Tibial artery (tissue), 4 donors: ENCODE results near the gene PROC.

ENCODE experiments used
- DNase-seq, 2 donors: peaks; one replicate each; pipeline ENCODE4 v3.0.0-alpha.2; 2019
- H3K27ac ChIP-seq, 2 donors: fragments of 200-600 bp; sonication (generic) in 1 of 2; 1 replicate in 1 of 2; 2 replicates in 1 of 2; pipeline ENCODE4 v1.5.1; 2018 to 2019; ENCODE audit warnings: mild to moderate bottlenecking in 1 of 2
- H3K27me3 ChIP-seq, 2 donors: fragments of 200-600 bp; sonication (generic) in 1 of 2; one replicate each; pipeline versions ENCODE4 v1.5.1 to v1.6.0; 2016 to 2019
- H3K36me3 ChIP-seq, 3 donors: fragments of 200-600 bp; sonication (generic) in 2 of 3; one replicate each; pipeline ENCODE4 v1.5.1; 2016 to 2019; ENCODE audit warnings: mild to moderate bottlenecking in 2 of 3
- H3K4me1 ChIP-seq, 4 donors: fragments of 200-600 bp; sonication (generic) in 2 of 4; 1 replicate in 3 of 4; 2 replicates in 1 of 4; pipeline ENCODE4 v1.5.1; 2016 to 2019
- H3K4me3 ChIP-seq, 2 donors: fragments of 200-600 bp; sonication (generic) in 1 of 2; 1 replicate in 1 of 2; 2 replicates in 1 of 2; pipeline ENCODE4 v1.5.1; 2018 to 2019; ENCODE audit warnings: mild to moderate bottlenecking in 2 of 2
- H3K9me3 ChIP-seq, 3 donors: fragments of 200-600 bp; sonication (generic) in 1 of 3; one replicate each; pipeline ENCODE4 v1.5.1; 2016 to 2019
- CTCF ChIP-seq, 2 experiments: fragments of 200-600 bp in 1 of 2; fragments of 450-650 bp in 1 of 2; IDR thresholded peaks; one replicate each; pipeline ENCODE4 v1.5.1; 2017 to 2019; ENCODE audit warnings: antibody characterized with exemption in 2 of 2, mild to moderate bottlenecking in 1 of 2, moderate library complexity in 1 of 2
- intact Hi-C: fragments of 100-400 bp; cut with DNase I; formaldehyde crosslinking; loops from one replicate; pipeline ENCODE4 v1.15.0; 2023; ENCODE audit warnings: low total_unique reads

The PROC gene

DNA sequence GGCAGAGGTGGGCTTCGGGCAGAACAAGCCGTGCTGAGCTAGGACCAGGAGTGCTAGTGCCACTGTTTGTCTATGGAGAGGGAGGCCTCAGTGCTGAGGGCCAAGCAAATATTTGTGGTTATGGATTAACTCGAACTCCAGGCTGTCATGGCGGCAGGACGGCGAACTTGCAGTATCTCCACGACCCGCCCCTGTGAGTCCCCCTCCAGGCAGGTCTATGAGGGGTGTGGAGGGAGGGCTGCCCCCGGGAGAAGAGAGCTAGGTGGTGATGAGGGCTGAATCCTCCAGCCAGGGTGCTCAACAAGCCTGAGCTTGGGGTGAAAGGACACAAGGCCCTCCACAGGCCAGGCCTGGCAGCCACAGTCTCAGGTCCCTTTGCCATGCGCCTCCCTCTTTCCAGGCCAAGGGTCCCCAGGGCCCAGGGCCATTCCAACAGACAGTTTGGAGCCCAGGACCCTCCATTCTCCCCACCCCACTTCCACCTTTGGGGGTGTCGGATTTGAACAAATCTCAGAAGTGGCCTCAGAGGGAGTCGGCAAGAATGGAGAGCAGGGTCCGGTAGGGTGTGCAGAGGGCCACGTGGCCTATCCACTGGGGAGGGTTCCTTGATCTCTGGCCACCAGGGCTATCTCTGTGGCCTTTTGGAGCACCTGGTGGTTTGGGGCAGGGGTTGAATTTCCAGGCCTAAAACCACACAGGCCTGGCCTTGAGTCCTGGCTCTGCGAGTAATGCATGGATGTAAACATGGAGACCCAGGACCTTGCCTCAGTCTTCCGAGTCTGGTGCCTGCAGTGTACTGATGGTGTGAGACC lies at the start of gene PROC:
PROC (plus strand) TSS at position 128 of the 812 bp plus-strand sequence. CDS start 1,516 bp downstream, outside the sequence.
- Histone ChIP-seq H3K4me1 (peaks cover 0 to 62% (median 47%) of the 10 kb centered on the region in 4 donors), H3K9me3 (no peaks in the 10 kb centered on the region), H3K27me3 (peaks cover 2 to 21% of the 10 kb centered on the region in 2 donors), H3K27ac (peak within 1 kb of the TSS in 1 of 2 donors; percentile 32), H3K36me3 (no peaks in the 10 kb centered on the region), H3K4me3 (no peak within 1 kb of the TSS)
- no peak for DNase-seq
- no peak for TF ChIP-seq CTCF (IDR thresholded peaks at IDR 0.05)
- intact Hi-C loops = loop anchor here (5.0 kb wide), 1 partner anchor 46 kb away; no protein-coding TSS in a partner anchor

DNA sequence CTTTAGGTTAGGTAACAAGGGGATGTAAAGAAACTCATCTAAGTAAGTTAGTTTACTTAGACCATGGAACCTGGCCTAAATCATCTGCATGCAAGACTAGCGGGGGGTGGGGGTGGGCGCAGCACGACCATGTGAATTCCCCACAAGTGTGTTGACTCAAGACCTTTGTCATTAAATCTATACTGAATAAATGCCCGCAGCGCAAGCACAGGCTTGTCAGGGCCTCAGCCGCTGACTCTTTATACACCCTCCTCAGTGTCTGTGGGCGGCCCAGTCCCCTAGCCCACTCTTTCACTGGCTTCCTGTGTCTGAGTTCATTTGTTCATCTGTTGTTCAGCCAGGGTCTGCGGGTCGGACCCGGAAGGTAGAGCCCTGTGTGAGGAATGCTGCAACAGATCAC lies 48.2 kb upstream of the PROC start:
- TF ChIP-seq CTCF (IDR thresholded peaks at IDR 0.05) = no peak
- Histone ChIP-seq H3K4me1 (peaks cover 0 to 39% (median 24%) of the 10 kb centered on the region in 4 donors), H3K4me3 (no peak overlapping the region), H3K36me3 (no peaks in the 10 kb centered on the region), H3K9me3 (peaks cover 0 to 9% (median 0%) of the 10 kb centered on the region in 3 donors), H3K27ac (peak overlapping the region in 1 of 2 donors; percentile 70), H3K27me3 (no peaks in the 10 kb centered on the region)
- DNase-seq = no peak
- intact Hi-C loops = loop anchor here (5.0 kb wide), 1 partner anchor 47 kb away; the partner anchor contains the start of gene PROC

GRCh38 chr2:127371037-127371436 lies 47.2 kb upstream of the PROC start:
- no peaks in the 10 kb centered on the region for H3K36me3 ChIP-seq
- peaks cover 0 to 30% (median 19%) of the 10 kb centered on the region in 4 donors for H3K4me1 ChIP-seq
- H3K27ac ChIP-seq = peak overlapping the region; percentile 52 to 70
- TF ChIP-seq CTCF (IDR thresholded peaks at IDR 0.05) = peak in 1 of 2 experiments; percentile 32
- DNase-seq = peak; percentile 75 to 90
- H3K27me3 ChIP-seq = no peaks in the 10 kb centered on the region
- intact Hi-C loops = loop anchor here (5.0 kb wide), 1 partner anchor 46 kb away; the partner anchor contains the start of gene PROC
- peaks cover 0 to 9% (median 0%) of the 10 kb centered on the region in 3 donors for H3K9me3 ChIP-seq
- no peak overlapping the region for H3K4me3 ChIP-seq

DNA sequence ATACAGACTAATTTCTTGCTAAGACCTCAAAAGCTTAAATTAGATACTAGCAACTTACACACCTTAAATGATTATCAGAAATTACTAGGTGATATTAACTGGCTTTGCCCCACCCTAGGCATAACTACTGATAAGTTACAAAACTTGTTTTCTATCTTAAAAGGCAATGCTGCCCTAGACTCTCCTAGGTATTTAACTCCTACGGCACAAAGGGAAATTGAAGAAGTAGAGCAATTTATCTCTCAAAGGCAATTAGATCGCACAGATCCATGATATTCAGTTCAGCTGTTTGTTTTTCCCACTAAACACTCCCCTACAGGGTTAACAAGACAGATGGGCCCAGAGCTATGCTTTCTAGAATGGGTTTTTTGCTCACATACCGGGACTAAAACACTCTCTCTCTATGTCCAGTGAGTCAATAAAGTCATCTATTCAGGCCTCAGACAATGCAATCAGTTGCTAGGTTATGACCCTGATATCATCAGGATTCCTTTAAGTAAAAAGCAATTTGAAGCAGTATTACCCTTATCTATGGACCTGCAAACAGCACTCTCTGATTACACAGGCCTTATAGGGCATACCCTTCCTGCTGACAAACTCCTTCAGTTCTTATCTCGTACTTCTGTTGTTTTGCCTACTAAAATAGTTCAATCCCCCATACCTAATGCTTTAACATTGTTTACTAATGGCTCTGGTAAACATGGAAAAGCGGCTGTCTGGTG lies 44.7 kb upstream of the PROC start:
- Histone ChIP-seq H3K36me3 (no peaks in the 10 kb centered on the region), H3K9me3 (peaks cover 0 to 9% (median 0%) of the 10 kb centered on the region in 3 donors), H3K4me1 (peaks cover 0 to 30% (median 19%) of the 10 kb centered on the region in 4 donors), H3K4me3 (no peak overlapping the region), H3K27ac (no peak overlapping the region), H3K27me3 (no peaks in the 10 kb centered on the region)
- no peak for TF ChIP-seq CTCF (IDR thresholded peaks at IDR 0.05)
- DNase-seq = no peak
- intact Hi-C loops = loop anchor here (5.0 kb wide), 1 partner anchor 44 kb away; the partner anchor contains the start of gene PROC

- no peak for DNase-seq
- H3K36me3 ChIP-seq = no peaks in the 10 kb centered on the region
- H3K4me3 ChIP-seq = no peak overlapping the region
- H3K9me3 ChIP-seq = peaks cover 0 to 9% (median 0%) of the 10 kb centered on the region in 3 donors
- H3K27ac ChIP-seq = no peak overlapping the region
- intact Hi-C loops = no loop called here
- no peak for TF ChIP-seq CTCF (IDR thresholded peaks at IDR 0.05)
- H3K4me1 ChIP-seq = peaks cover 0 to 25% (median 6%) of the 10 kb centered on the region in 4 donors
- no peaks in the 10 kb centered on the region for H3K27me3 ChIP-seq
These were observed 42.0 kb upstream of the PROC start for GRCh38 chr2:127376257-127376656.
